ENCODE results near the gene HBZ.
"Not testable (repeated sequence)": the region's sequence is repeated elsewhere in the genome, so short reads cannot be mapped to it uniquely, and the experiment has no call there.

The HBZ gene

GRCh38 chr16:152141-153128, at the start of gene HBZ:
TSS of gene HBZ (plus strand) at chr16:152644. CDS start at chr16:152910, 266 bp downstream.
- DNase-seq = no peak

- no peak for DNase-seq
These were observed 48.1 kb upstream of the HBZ start for GRCh38 chr16:104355-104754.

GRCh38 chr16:104928-105327, 47.5 kb upstream of the HBZ start:
- no peak for DNase-seq

GRCh38 chr16:105521-105920, 46.9 kb upstream of the HBZ start:
- DNase-seq = no peak

GRCh38 chr16:106623-107324, 45.7 kb upstream of the HBZ start:
- peak; percentile 38 to 54 for DNase-seq

- no peak for DNase-seq
These were observed 40.1 kb upstream of the HBZ start for GRCh38 chr16:112153-112840.

- no peak for DNase-seq
These were observed 38.1 kb upstream of the HBZ start for GRCh38 chr16:114327-114726.

GRCh38 chr16:116015-116414, 36.4 kb upstream of the HBZ start:
- DNase-seq = no peak

- DNase-seq = peak; percentile 71 to 75
These were observed 34.8 kb upstream of the HBZ start for GRCh38 chr16:117379-118365.

GRCh38 chr16:118857-119256, 33.6 kb upstream of the HBZ start:
- DNase-seq = no peak

- no peak for DNase-seq
These were observed 33.1 kb upstream of the HBZ start for GRCh38 chr16:119295-119694.

- DNase-seq = no peak
These were observed 32.5 kb upstream of the HBZ start for GRCh38 chr16:119835-120491.

- no peak for DNase-seq
These were observed 31.7 kb upstream of the HBZ start for GRCh38 chr16:120756-121155.

GRCh38 chr16:122361-122760, 30.1 kb upstream of the HBZ start:
- DNase-seq = no peak

GRCh38 chr16:123558-124350, 28.7 kb upstream of the HBZ start:
- not testable (repeated sequence) for DNase-seq

GRCh38 chr16:125011-125410, 27.4 kb upstream of the HBZ start:
- DNase-seq = no peak

GRCh38 chr16:129075-129474, 23.4 kb upstream of the HBZ start:
- DNase-seq = no peak

- DNase-seq = no peak
These were observed 21.8 kb upstream of the HBZ start for GRCh38 chr16:130533-131173.

- DNase-seq = no peak
These were observed 20.3 kb upstream of the HBZ start for GRCh38 chr16:132120-132519.

- no peak for DNase-seq
These were observed 18.7 kb upstream of the HBZ start for GRCh38 chr16:133716-134115.
